NCI-H460 (cell line): ENCODE results near the gene GOLGA6C. TPM values are rescaled to one million over a fixed set of nuclear protein-coding genes. Genes with fewer than 3 reads are reported as not detected.
"Not testable (repeated sequence)": the region's sequence is repeated elsewhere in the genome, so short reads cannot be mapped to it uniquely, and the experiment has no call there.

Experiments
- DNase-seq: peaks from one replicate; pipeline ENCODE4 v3.0.0-alpha.2; 2016; ENCODE audit warnings: low read depth; ENCODE audit errors: extremely low read depth
- polyA plus RNA-seq: library from polyadenylated mRNA; depleted of rRNA; stranded (reverse); fragments of >200 nt; gene quantifications from 2 replicates; pipeline ENCODE4 v1.2.3, GENCODE V29; 2014; cell fraction: nucleus; rRNA removed
- total RNA-seq: library from RNA; depleted of rRNA; stranded (reverse); fragments of >200 nt; shearing (Covaris generic); gene quantifications from 2 replicates; pipeline ENCODE4 v1.2.3, GENCODE V29; 2014; rRNA removed

GOLGA6C gene
- total RNA-seq: not detected in 2 replicates
- polyA plus RNA-seq: 0.14 TPM in 1 of 2 replicates, not detected in the other

- not testable (repeated sequence) for DNase-seq
Observed at GRCh38 chr15:75258034-75258433, at the start of gene GOLGA6C. Gene GOLGA6C (plus strand): TSS chr15:75258334. CDS start chr15:75258599, 265 bp downstream.

DNA sequence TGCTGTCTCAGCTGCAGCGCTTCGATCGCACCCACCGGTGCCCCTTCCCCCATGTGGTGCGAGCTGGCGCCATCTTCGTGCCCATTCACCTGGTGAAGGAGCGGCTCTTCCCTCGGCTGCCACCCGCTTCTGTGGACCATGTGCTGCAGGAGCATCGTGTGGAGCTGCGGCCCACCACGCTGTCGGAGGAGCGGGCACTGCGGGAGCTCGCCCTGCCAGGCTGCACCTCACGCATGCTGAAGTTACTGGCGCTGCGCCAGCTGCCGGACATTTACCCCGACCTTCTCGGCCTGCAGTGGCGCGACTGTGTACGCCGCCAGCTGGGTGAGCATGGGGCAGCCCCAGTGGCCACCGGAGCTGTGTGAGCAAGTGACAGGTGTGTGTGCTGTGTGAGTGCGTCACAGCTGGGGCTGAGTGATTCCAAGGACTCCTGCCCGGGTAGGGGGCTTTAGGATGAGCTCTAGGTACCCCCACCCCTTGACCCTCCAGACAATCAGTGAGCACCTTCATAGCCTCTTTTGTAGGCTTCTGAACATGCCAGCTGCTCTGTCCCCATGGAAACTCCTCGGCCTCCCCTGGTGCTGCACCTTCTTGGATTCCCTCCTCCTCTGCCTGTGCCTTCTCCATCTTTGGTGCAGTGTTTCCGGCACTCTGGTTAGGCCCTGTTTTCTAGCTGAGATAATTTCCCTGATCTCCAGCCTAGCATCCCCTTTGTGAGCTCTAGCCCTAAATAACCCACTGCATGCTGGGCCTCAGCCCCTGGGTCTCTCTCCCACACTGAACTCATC lies 49.4 kb upstream of the GOLGA6C start:
- DNase-seq: no peak

DNA sequence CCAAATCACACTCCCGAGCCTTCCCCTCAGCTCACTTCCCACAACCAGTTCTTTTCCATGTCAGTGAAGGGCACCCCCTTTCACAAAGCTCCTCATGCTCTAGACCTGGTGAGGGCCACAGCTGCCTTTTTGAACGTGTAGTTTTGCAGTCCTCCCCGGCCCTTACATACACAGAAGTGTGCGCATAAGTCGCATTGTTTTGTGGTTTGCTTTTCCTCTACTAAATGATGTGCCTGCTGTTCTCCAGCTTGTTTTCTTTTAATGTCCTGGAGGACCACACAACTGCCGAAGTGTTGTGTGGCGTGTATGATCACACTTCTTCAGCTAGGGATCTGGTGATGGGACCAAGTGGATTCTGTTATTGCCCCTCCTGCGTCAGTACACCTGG lies 48.9 kb upstream of the GOLGA6C start:
- no peak for DNase-seq

DNA sequence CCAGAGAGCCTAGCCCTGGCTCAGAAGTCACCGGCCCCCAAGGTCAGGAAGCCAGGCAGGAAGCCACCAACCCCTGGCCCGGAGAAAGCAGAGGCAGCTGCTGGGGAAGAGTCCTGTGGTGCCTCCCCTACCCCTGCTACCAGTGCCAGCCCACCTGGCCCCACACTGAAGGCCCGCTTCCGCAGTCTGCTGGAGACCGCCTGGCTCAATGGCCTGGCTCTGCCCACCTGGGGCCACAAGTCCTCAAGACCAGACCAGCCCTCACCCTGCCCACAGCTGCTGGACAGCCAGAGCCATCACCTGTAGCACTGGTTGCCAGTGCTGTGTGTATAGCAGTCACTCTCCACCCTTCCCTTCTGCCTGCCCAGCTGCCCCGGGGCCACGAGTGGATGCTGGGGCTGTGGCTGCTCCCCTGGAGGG lies 47.3 kb upstream of the GOLGA6C start:
- no peak for DNase-seq

DNA sequence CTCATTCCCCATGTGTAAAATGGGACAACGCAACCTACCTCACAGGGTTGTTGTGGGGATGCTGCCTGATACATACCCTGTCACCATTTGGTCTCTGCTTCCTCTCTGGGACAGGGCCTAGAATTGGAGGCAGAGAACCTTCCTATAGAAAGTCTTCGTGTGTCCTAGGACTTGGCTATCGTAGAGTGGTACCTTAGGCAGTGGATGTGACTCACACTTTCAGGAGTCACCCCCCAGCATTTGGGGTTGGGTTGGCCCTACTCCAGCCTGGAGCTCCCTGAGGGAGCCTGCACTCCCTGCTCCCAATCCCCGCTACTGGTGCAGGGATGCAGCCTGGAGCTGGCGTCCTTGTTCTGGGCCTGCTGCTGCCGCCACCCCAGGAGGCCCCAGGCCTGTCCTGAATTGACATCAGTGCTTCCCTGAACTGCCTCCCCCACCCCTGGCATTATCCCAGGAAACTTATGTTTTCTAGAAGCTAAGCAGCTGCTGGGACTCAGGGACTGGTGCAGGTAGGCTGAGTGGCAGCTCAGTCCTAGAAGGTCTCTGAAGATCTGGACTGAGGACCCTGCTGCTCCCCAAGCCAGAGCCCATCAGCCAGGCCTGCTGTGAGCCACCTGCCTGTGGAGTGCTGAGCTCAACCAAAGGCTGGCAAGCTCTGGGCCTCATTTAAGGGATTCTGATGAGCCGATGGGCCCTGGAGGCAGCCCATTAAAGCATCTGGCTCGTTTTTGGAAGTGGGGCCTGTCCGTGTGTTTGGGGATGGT lies 46.5 kb upstream of the GOLGA6C start:
- DNase-seq: no peak

DNA sequence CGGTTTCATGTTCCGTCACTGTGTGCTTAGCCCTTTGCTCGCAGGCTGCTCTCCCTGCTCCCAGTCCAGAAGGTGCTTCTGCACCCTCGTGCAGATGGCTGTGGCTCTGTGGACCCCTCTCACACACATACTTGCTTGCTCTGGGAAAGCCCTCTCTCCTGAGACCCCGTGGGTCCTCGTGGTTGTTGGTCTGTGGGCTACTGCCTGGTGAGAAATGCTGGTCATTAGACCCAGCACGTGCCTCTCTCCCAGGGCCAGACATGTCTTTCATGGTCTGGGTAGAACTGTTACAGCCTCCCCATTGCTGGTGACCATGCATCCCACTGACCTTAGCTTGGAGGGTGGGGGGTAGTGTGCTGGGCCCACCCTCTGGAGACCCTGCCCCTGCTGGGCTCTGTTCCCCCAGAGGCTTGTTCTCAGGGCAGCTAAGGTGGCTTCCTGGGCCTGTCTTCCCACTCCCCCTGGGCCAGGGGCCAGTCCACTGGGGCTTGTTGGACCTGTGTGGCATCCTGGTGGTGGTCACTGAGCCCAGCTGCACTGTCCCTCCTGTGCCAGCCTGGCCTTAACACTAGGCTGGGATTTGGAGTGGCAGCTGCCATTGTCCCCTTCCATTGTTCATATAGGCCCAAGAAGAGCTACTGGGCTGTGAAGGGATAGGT lies 45.8 kb upstream of the GOLGA6C start:
- no peak for DNase-seq

DNA sequence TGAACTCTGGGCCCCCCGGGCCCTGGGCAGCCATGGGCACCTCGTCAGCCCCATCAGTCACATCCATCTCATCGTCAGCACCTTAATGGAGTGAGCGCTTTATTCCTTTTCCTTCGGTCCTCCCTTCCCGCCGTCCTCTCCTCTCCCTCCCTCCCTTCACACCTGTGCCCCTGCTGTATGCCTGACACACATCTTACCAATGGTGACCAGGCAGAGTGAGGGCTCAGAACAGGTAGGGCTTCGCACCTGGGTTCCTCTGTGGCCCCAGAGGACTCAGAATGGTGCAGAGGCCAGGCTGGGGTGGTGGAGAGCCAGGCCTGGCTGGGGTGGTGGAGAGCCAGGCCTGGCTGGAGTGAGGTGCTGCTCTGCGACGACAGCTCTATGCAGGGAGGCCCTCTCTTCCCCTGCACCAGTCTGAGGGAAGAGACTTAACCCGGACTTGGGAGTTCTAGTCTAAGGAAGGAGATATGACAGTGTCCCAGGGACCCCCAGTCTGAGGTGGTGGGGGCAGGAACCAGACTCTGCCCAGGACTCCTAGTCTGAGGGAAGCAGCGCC lies 44.8 kb upstream of the GOLGA6C start:
- DNase-seq: no peak

DNA sequence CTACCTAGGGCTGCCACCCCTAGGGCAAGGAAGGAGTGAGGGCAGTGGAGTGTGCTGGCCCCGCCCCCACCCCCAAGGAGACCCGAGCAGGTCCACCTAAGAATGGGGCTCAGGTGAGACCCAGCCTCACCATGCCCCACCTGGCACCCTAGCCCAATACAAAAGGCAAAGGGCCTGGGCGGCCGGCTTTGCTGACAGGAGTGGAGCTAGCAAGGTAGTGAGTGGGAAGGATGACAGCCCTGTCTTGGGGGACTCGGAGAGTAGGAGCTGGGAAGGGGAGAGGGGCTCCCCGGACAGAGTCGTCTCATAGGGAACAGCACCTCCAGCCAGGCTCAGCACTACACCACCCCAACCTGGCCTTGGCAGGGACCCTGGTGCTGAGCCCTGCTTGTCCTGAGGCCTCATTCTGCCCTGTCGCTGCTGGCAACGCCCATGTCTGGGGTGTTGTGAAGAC lies 44.3 kb upstream of the GOLGA6C start:
- DNase-seq: no peak

GRCh38 chr15:75214293-75215096 lies 43.6 kb upstream of the GOLGA6C start:
- no peak for DNase-seq

DNA sequence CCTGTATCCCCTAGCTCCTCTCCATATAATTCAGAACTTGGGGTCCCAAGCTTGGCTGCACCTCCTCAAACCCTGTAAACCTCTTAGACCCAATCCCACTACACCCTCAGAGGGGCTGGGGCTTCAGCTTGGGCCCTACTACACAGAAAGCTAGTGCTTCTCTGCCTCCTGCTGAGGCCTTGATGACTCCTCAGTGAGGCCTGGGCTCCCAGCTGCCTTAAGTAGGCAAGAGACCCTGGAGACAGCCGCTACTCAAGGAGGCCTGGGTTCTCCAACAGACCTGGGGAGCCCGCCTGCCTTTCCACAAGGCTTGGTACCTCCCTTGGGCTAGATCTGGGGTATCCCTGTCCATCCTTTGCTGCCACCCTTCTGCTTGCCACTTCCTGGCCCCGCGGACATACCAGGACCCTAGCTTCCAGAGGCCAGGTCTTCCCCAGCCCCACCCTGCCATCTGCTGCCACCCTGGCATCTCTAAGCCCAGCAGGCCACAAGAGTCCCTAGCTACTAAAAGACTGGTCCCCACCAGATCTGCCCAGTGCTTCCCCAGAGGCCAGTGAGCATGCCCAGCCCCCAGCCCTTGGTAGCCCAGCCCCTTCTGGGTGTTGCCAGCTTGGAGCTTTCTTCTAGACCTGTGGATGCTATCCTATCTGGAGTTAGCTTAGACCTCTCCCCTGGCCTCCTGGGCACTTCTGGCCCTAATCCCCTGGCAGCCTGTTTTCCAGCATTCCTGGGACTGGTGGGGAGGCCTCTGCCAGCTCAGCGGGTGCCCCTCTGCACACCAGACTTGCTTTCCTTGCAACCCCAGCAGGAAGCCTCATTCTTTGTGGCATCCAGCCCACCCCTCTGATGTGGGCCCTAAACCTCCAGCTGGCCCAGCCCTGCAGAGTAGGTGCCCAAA lies 42.8 kb upstream of the GOLGA6C start:
- DNase-seq: no peak

DNA sequence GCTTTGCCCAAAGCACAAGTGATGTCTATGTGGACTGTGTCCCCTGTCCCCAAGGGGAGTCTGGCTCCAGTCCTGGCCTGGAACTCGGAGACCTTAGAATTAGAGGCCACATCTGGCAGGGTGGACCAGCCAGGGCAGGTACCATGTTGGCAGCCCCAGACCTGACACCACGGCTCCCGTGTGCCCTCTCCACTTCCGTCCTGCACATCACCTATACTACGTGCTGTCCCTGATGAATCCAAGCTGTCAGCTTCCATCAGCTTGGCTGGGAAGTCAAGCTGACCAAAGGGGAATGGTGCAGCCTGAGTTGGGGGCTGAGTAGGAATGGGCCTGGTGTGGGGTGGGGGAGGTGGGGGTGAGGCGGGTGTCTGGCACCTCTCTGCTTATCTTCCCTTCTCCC lies 41.1 kb upstream of the GOLGA6C start:
- no peak for DNase-seq

DNA sequence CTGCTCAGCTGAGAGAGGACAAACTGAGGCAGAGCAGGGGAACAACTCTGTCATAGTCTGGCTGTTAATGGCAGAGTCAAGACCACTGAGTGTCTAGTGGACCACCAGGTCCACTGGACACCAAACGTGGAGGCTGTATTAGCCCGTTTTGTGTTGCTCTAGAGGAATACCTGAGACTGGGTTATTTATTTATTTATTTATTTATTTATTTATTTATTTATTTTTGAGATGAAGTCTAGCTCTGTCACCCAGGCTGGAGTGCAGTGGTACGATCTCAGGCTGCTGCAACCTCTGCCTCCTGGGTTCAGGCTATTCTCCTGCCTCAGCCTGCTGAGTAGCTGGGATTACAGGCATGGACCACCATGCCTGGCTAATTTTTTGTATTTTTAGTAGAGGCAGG lies 40.6 kb upstream of the GOLGA6C start:
- DNase-seq: not testable (repeated sequence)

- not testable (repeated sequence) for DNase-seq
Observed at GRCh38 chr15:75219507-75219929, 38.6 kb upstream of the GOLGA6C start.

- DNase-seq: no peak
Observed at GRCh38 chr15:75223688-75224087, 34.4 kb upstream of the GOLGA6C start.

- DNase-seq: no peak
Observed at GRCh38 chr15:75224281-75224680, 33.9 kb upstream of the GOLGA6C start.

DNA sequence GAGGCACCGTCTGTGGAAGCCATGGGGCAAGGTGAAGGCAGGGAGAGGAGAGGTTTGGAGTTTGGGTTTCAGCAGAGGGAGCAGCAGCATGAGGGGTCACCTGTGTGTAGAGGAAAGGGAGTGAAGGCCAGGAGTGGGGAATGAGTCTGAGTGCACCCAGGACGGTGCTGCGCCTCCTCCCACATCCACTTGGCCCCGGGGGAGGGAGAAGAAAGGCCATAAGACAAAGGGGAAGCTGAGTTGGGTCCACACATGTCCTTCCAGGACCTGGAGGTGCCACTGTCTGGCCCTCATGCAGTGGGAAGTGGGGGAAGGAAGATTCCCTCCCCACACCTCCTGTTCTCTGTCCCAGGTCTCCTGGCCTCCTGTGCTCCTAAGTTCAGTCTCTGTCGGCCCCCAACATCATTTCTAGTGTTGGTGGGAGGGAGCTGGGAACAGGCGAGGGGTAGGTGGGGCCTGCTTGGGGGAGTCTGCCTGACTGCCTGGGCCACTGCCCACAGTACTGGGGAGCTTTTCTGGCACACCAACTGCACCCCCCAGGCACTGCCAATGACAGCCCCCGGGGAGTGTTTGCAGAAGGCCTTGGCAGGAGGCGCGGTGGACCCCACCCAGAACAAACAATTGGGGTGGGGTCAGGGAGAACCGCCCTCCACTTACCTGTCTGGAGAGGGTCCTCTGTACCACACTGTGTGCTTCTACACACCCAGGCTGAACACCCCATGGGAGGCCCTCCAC lies 32.9 kb upstream of the GOLGA6C start:
- not testable (repeated sequence) for DNase-seq

DNA sequence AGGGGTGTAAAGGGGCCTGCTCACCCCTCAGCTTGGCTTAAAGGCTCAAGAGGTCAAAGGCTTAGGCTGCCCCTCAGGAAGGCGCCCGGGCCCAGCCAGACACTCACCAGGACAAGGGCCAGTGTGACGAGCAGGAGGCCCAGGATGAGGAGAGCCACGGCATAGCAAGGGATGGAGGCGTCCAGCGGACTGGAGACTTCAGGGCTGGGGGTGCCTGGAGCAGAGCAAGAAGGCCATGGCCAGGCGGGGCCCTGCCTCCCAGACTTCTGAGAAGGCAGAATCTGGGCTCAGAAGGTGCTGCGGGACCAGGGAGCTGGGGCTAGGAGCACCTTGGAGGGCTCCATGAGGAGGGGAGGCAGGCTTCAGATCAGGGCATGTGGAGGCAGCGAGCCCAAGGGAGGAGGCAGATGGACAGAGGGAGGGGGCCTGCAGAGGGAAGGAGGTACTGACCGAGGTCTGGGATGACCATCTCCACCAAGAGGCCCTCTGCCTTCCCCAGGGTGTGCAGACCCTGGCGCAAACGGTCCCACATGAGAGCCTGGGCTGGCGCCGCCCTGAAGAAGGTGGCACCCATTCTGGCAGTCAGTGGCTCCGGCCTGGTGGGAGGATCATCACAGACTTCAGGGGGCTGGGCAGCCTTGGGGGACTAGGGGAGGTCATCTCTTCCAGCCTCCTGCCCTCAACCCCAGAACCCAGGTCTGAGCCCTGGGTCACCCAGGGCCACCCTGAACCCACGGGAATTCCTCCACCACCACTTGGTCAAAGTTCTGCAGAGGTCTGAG lies 32.0 kb upstream of the GOLGA6C start:
- DNase-seq: no peak
